Heart right ventricle (tissue), 16 donors: ENCODE measurements around the gene PATL2. TPM values are rescaled to one million over a fixed set of nuclear protein-coding genes. Genes with fewer than 3 reads are reported as not detected.

Experiments
- ATAC-seq, 8 donors: fragments of 200-7000 bp; cut with Tn5 transposase; one replicate each; pipeline ENCODE4 v1.9.1; 2020; ENCODE audit warnings: mild to moderate bottlenecking in 8 of 8, moderate library complexity in 8 of 8, moderate number of reproducible peaks in 1 of 8
- DNase-seq, 2 donors: peaks; one replicate each; pipeline ENCODE4 v3.0.0-alpha.2; 2020
- H3K27ac ChIP-seq, 10 donors: fragments of 200-600 bp; sonication (generic) in 2 of 10; one replicate each; pipeline versions ENCODE4 v1.5.0 to v1.8.0; 2020 to 2022; ENCODE audit warnings: mild to moderate bottlenecking in 3 of 10
- H3K27me3 ChIP-seq, 7 donors: fragments of 200-600 bp; one replicate each; pipeline ENCODE4 v1.8.0; 2021 to 2022; ENCODE audit warnings: mild to moderate bottlenecking in 2 of 7
- H3K36me3 ChIP-seq, 9 donors: fragments of 200-600 bp; sonication (generic) in 1 of 9; one replicate each; pipeline versions ENCODE4 v1.5.0 to v1.8.0; 2020 to 2022; ENCODE audit warnings: mild to moderate bottlenecking in 2 of 9
- H3K4me1 ChIP-seq, 9 donors: fragments of 200-600 bp; sonication (generic) in 1 of 9; one replicate each; pipeline versions ENCODE4 v1.5.0 to v1.8.0; 2020 to 2022; ENCODE audit warnings: mild to moderate bottlenecking in 4 of 9
- H3K4me3 ChIP-seq, 10 donors: fragments of 200-600 bp; sonication (generic) in 2 of 10; one replicate each; pipeline versions ENCODE4 v1.5.0 to v1.8.0; 2020 to 2022; ENCODE audit warnings: mild to moderate bottlenecking in 7 of 10, moderate library complexity in 2 of 10
- H3K9me3 ChIP-seq, 11 donors: fragments of 200-600 bp in 10 of 11; sonication (generic) in 2 of 11; one replicate each; pipeline versions ENCODE4 v1.5.0 to v1.8.0; 2013 to 2022; ENCODE audit warnings: mild to moderate bottlenecking in 2 of 11, control low read depth in 1 of 11, moderate library complexity in 1 of 11
- WGBS, 2 donors: extraction: QIAGEN DNeasy Blood & Tissue Kit; methylation state at CpG; one replicate each; pipeline ENCODE4 v1.1.7; 2013; ENCODE audit warnings: inconsistent platforms in 1 of 2; 5-methylcytosine and 5-hydroxymethylcytosine counted together
- intact Hi-C, 10 donors: fragments of 100-400 bp; cut with DNase I; formaldehyde crosslinking; loops; one replicate each; pipeline versions ENCODE4 v1.11.1 to v1.14.2; 2022
- polyA plus RNA-seq, 2 donors: library from polyadenylated mRNA; stranded (reverse); fragments of 200-250 nt; gene quantifications; one replicate each; pipeline ENCODE4 v1.2.3, GENCODE V29; 2013
- total RNA-seq, 10 donors: library from RNA; stranded (reverse); fragmentation: NEBNext Ultra II Directional in 3 of 10; extraction: Animal tissue kit (Norgen Biotek cat#: 25700) in 3 of 10; gene quantifications; one replicate each; pipeline versions ENCODE4 v1.2.1 to v1.2.4, GENCODE V29; 2021 to 2023
- TF ChIP-seq, protein P1 (sequence below), 9 donors: fragments of 200-600 bp; sonication (generic) in 2 of 9; IDR thresholded peaks; one replicate each; pipeline versions ENCODE4 v1.5.0 to v1.8.0; 2021 to 2022; ENCODE audit warnings: antibody characterized with exemption in 9 of 9, mild to moderate bottlenecking in 5 of 9, moderate library complexity in 1 of 9
- donor health status: Arrhythmogenic right ventricular cardiomyopathy.
- donor health status: ischemic (EF 13 %, LVEDD 7.1; RV severe dilation, severe dysfunction).
- donor health status: healthy with polysubstance abuse.
- donor health status: DM: no; HTN: yes; CAD: no.
- donor health status: DM: no; HTN: no; CAD: no.
- donor health status: ischemic (EF 25% LVEDD 6.9; RV normal size, moderate dysfunction).
- donor health status: ischemic (EF 25% LVEDD 5.7; RV mildly dilated, moderate dysfunction).
- donor health status: healthy.
- donor health status: DM: yes; HTN: yes; CAD: no.
- donor health status: Ischemic cardiomyopathy.
- donor health status: ischemic (EF 35%, LVEDD 5.7; RV mildly dilated, moderate dysfunction).
- donor health status: nonischemic (EF 11% LVEDD 7.7; RV severe dilation, severe dysfunction).
- donor health status: DM: yes; HTN: yes; CAD: no.
- donor health status: PGD.
- donor health status: ischemic (EF 29% LVEDD 5.4; RV normal size, mild dysfunction).
- donor health status: nonischemic (EF 23%, LVEDD 6.1; RV moderate dilation, normal function).

PATL2 gene
- total and polyA plus RNA-seq, 12 donors: 0.33 to 8.6 (median 2.7) TPM

DNA sequence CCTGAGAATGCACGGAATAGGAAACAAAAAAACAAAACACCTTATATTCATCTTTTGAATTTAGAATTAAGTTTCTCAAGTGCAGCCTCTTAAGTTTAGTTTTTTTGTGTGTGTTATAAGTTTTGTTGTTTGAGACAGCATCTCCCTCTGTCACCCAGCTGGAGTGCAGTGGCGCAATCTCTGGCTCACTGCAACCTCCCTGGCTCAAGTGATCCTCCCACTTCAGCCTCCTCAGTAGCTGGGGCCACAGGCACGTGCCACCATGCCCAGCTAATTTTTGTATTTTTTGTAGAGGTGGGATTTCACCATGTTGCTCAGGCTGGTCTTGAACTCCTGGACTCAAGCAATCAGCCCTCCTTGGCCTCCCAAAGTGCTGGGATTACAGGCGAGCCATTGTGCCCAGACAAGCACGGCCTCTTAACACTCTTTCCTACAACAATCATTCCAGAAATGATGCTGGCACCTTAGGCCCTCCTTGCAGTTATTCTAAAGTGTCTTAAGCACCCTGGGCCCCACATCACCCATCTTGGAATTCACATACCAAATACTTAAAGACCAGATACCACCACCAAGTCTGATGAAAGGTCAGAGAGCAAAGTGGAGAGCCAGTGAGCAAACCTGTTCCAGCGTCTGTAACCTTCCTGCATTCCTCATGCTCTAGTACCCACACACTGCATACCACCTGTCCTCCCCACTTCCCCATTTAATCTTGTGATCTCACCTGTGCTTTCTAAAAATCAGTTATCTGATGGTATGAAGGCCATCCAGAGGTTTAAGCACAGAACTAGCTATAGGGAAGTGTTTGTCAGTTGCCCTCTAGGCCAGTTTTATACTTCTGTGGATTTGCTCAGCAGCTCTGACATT, 40.8 kb downstream of the PATL2 start:
- Histone ChIP-seq H3K27ac (no peak overlapping the region), H3K27me3 (no peaks in the 10 kb centered on the region), H3K4me3 (no peak overlapping the region), H3K9me3 (no peaks in the 10 kb centered on the region), H3K36me3 (no peaks in the 10 kb centered on the region), H3K4me1 (peaks cover 0 to 17% (median 0%) of the 10 kb centered on the region in 9 donors)
- no peak for DNase-seq
- 89 to 92% methylated on average over 6 of the region's 6 CpGs for WGBS, 2 donors
- TF ChIP-seq, protein P1, sequence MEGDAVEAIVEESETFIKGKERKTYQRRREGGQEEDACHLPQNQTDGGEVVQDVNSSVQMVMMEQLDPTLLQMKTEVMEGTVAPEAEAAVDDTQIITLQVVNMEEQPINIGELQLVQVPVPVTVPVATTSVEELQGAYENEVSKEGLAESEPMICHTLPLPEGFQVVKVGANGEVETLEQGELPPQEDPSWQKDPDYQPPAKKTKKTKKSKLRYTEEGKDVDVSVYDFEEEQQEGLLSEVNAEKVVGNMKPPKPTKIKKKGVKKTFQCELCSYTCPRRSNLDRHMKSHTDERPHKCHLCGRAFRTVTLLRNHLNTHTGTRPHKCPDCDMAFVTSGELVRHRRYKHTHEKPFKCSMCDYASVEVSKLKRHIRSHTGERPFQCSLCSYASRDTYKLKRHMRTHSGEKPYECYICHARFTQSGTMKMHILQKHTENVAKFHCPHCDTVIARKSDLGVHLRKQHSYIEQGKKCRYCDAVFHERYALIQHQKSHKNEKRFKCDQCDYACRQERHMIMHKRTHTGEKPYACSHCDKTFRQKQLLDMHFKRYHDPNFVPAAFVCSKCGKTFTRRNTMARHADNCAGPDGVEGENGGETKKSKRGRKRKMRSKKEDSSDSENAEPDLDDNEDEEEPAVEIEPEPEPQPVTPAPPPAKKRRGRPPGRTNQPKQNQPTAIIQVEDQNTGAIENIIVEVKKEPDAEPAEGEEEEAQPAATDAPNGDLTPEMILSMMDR (IDR thresholded peaks at IDR 0.05): no peak
- intact Hi-C loops: no loop called here
- no peak for ATAC-seq

DNA sequence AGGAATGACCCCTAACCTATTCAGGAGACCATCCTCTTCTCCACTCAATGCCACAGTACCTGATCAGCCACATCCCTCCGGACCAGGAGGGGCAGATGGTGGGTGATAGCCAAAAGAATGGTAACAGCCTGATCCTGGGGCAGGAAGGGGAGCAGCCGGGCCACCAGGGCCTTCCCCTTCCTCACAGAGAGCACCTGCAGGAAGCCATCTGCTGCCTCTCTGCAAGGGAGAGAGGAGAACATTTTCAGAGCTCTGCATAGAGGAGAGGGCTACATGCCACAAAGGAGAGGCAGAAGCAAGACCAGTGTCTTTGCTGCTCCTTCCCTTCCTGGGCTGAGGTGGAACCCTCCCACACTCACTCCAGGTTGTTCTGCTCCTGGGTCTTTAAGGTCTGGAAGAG, 42.2 kb downstream of the PATL2 start:
- no peak for ATAC-seq
- H3K27me3 ChIP-seq: no peaks in the 10 kb centered on the region
- TF ChIP-seq, protein P1 (IDR thresholded peaks at IDR 0.05): no peak
- no peak overlapping the region for H3K27ac ChIP-seq
- intact Hi-C loops: loop anchor here in 4 of 10 donors (5.0 kb wide), 3 partner anchors 33 to 68 kb away; partner anchors contain the start of gene TRIM69 (in 1 of the 4)
- H3K4me1 ChIP-seq: peaks cover 0 to 22% (median 4%) of the 10 kb centered on the region in 9 donors
- WGBS, 2 donors: 68 to 86% methylated on average over 2 of the region's 2 CpGs
- H3K4me3 ChIP-seq: no peak overlapping the region
- no peaks in the 10 kb centered on the region for H3K36me3 ChIP-seq
- DNase-seq: no peak
- H3K9me3 ChIP-seq: no peaks in the 10 kb centered on the region

DNA sequence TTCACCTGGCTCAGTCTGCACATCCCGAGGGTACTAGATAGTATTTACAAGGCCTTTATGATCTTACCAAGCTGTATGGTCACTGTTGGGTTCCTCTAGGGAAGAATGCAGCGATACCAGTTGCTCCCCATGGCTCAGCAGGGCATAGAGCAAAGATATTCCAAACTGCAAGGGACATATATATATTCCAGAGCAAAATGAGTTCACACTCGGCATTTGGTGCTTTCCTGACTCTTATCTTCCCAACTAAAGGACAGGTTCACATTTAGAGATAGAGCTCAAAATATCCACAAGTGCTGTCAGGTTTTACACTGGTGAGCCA, 44.1 kb downstream of the PATL2 start:
- WGBS, 2 donors: 50 to 52% methylated on average over 3 of the region's 3 CpGs
- Histone ChIP-seq H3K4me1 (peaks cover 0 to 31% (median 12%) of the 10 kb centered on the region in 9 donors), H3K36me3 (no peaks in the 10 kb centered on the region), H3K9me3 (no peaks in the 10 kb centered on the region), H3K27ac (peak overlapping the region in 5 of 10 donors; percentile 6 to 71 (median 21)), H3K27me3 (no peaks in the 10 kb centered on the region), H3K4me3 (no peak overlapping the region)
- DNase-seq: no peak
- intact Hi-C loops: loop anchor here in 4 of 10 donors (5.0 kb wide), 3 partner anchors 35 to 70 kb away; partner anchors contain the start of gene TRIM69 (in 1 of the 4)
- TF ChIP-seq, protein P1 (IDR thresholded peaks at IDR 0.05): no peak
- no peak for ATAC-seq

DNA sequence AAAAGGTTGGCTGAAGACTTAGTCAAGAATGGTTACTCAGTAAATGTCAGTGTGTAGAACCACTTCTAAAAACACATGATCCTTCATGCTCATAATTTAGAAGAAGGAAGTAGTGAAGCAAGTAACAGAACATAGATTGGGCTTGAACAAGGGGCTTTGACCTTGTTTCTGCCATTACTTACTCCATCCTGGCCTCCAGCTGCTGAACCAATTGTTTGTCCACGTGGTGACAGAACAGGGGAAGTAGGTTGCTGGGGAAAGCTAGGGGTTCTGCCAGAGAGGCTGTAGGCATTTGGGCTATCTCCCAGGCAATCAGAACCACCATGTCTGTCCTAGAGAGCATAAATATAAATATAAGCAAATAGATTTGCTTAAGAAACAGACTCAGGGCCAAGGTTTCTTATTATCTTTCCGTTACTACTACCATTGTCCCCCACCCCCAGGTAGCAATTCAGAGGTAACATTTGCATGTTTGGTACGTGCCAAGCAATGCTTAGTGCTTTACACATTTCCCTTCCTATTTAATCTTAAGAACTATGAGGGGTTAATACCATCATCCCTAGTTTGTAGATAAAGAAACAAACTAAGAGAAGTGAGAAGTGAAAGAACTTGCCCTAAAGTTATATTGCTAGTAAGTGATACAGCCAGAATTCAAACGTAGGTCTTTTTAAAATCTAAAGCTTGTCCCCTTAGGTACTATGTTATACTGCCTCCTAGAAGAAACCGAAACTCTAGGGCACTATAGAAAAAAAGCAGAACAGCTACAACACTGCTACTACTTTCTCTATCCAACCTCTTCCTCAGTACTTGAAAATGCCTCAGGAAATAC, 44.7 kb downstream of the PATL2 start:
- no peaks in the 10 kb centered on the region for H3K36me3 ChIP-seq
- H3K27ac ChIP-seq: peak overlapping the region in 3 of 10 donors; percentile 6 to 71 (median 49)
- ATAC-seq (no peak), DNase-seq (no peak)
- peaks cover 0 to 36% (median 18%) of the 10 kb centered on the region in 9 donors for H3K4me1 ChIP-seq
- no peaks in the 10 kb centered on the region for H3K9me3 ChIP-seq
- H3K4me3 ChIP-seq: peak overlapping the region in 1 of 10 donors; percentile 1
- 57 to 63% methylated on average over 5 of the region's 5 CpGs for WGBS, 2 donors
- TF ChIP-seq, protein P1 (IDR thresholded peaks at IDR 0.05): no peak
- intact Hi-C loops: loop anchor here in 4 of 10 donors (5.0 kb wide), 3 partner anchors 36 to 71 kb away; partner anchors contain the start of gene TRIM69 (in 1 of the 4)
- no peaks in the 10 kb centered on the region for H3K27me3 ChIP-seq
